ENCODE data around the gene F11.

GRCh38 chr4:186228514-186228894 lies 37.5 kb upstream of the F11 start:
- TF ChIP-seq SPI1 (IDR thresholded peaks at IDR 0.05; ENCODE audit: borderline replicate concordance, low read depth) (no peak), CTCF (IDR thresholded peaks at IDR 0.05; ENCODE audit: insufficient read depth, low read length) (no peak)

Measured in HL-60 (cell line).